AG04450 (cell line): ENCODE data around the gene CYP3A7. TPM values are rescaled to one million over a fixed set of nuclear protein-coding genes. Genes with fewer than 3 reads are reported as not detected.
"Not testable (repeated sequence)": the region's sequence is repeated elsewhere in the genome, so short reads cannot be mapped to it uniquely, and the experiment has no call there.

Experiments used
- CTCF ChIA-PET: fragments of 300-600, 350-600 bp; formaldehyde crosslinking; extraction: SDS; loops from one replicate; lab custom pipeline; 2022; ENCODE audit warnings: antibody characterized with exemption, inconsistent platforms; lab: Charles Lee
- POLR2A ChIA-PET: fragments of 350-600 bp; formaldehyde crosslinking; extraction: SDS; loops from one replicate; lab custom pipeline; 2021; ENCODE audit warnings: antibody characterized with exemption, inconsistent platforms; lab: Yijun Ruan, JAX
- DNase-seq: peaks from one replicate; pipeline ENCODE4 v3.0.0-alpha.2; 2011; ENCODE audit warnings: low read depth, low spot score
- H3K27ac ChIP-seq: one replicate; pipeline ENCODE4 v1.5.1; 2012; ENCODE audit warnings: low read depth, low read length, control low read depth
- H3K27me3 ChIP-seq: one replicate; pipeline ENCODE4 v1.6.0; 2012; ENCODE audit warnings: low read length; ENCODE audit not compliant: control insufficient read depth, insufficient read depth
- H3K4me3 ChIP-seq: 2 replicates; pipeline ENCODE4 v1.5.1; 2011; ENCODE audit warnings: mild to moderate bottlenecking, low read depth, low read length, control low read depth
- H3K9me3 ChIP-seq: 2 replicates; pipeline ENCODE4 v1.5.1; 2012; ENCODE audit warnings: low read length; ENCODE audit not compliant: control insufficient read depth, insufficient read depth
- CTCF ChIP-seq: IDR thresholded peaks from 2 replicates; pipeline ENCODE4 v1.5.1; 2011; ENCODE audit warnings: low read depth, low read length, control low read depth, inconsistent platforms
- polyA plus RNA-seq: library from polyadenylated mRNA; depleted of rRNA; stranded (reverse); fragments of >200 nt; gene quantifications from 2 replicates; pipeline ENCODE4 v1.2.3, GENCODE V29; 2011

The CYP3A7 gene
- polyA plus RNA-seq, 1 experiment, result 0.17 TPM

- ChIA-PET CTCF (no interaction called here), POLR2A (no interaction called here)
- Histone ChIP-seq H3K27me3 (peaks cover 3% of the 10 kb centered on the region), H3K9me3 (no peaks in the 10 kb centered on the region), H3K4me3 (no peak overlapping the region), H3K27ac (no peak overlapping the region)
- DNase-seq, result no peak
- TF ChIP-seq CTCF, result no peak
These were observed 5.3 kb downstream of the CYP3A7 start for GRCh38 chr7:99729486-99730237.

GRCh38 chr7:99728615-99729014 lies 6.4 kb downstream of the CYP3A7 start:
- Histone ChIP-seq H3K4me3 (no peak overlapping the region), H3K27ac (no peak overlapping the region), H3K27me3 (peaks cover 3% of the 10 kb centered on the region), H3K9me3 (no peaks in the 10 kb centered on the region)
- CTCF ChIA-PET, result no interaction called here
- POLR2A ChIA-PET, result no interaction called here
- no peak for TF ChIP-seq CTCF
- no peak for DNase-seq

GRCh38 chr7:99723201-99723600 lies 11.8 kb downstream of the CYP3A7 start:
- DNase-seq, H3K9me3 ChIP-seq, H3K4me3 ChIP-seq, H3K27ac ChIP-seq, H3K27me3 ChIP-seq, POLR2A ChIA-PET, CTCF ChIA-PET: not testable (repeated sequence)

- ChIA-PET CTCF (no interaction called here), POLR2A (no interaction called here)
- no peak overlapping the region for H3K27ac ChIP-seq
- no peak for DNase-seq
- H3K4me3 ChIP-seq, result no peak overlapping the region
- no peak for TF ChIP-seq CTCF
- H3K9me3 ChIP-seq, result no peaks in the 10 kb centered on the region
- peaks cover 6% of the 10 kb centered on the region for H3K27me3 ChIP-seq
These were observed 14.0 kb downstream of the CYP3A7 start for GRCh38 chr7:99720800-99721595.

GRCh38 chr7:99719996-99720769 lies 14.8 kb downstream of the CYP3A7 start:
- DNase-seq, result no peak
- Histone ChIP-seq H3K9me3 (no peaks in the 10 kb centered on the region), H3K4me3 (no peak overlapping the region), H3K27me3 (peaks cover 9% of the 10 kb centered on the region), H3K27ac (no peak overlapping the region)
- ChIA-PET POLR2A (no interaction called here), CTCF (no interaction called here)
- TF ChIP-seq CTCF, result no peak
